NT2/D1 (cell line): Measurements from ENCODE around the gene DOCK8.

Experiments
- YY1 ChIP-seq: IDR thresholded peaks from 2 replicates; pipeline ENCODE4 v1.6.1; 2011; ENCODE audit not compliant: insufficient read length, insufficient read depth
- ZNF274 ChIP-seq: IDR thresholded peaks from 2 replicates; pipeline ENCODE4 v1.6.1; 2011; ENCODE audit warnings: mild to moderate bottlenecking, low read depth, low read length

GRCh38 chr9:495739-496138, 281.1 kb downstream of the DOCK8 start:
- TF ChIP-seq YY1 (no peak), ZNF274 (no peak)
